KOPT-K1 (cell line): ENCODE data around the gene FAP.

Experiments
- H3K27ac ChIP-seq: fragments of 200-600 bp; sonication (generic); 2 replicates; pipeline ENCODE4 v1.5.1; 2016; ENCODE audit warnings: antibody characterized with exemption, mild to moderate bottlenecking, low read depth, low read length; ENCODE audit not compliant: poor library complexity, severe bottlenecking
- H3K36me3 ChIP-seq: fragments of 200-600 bp; sonication (generic); 2 replicates; pipeline ENCODE4 v1.5.1; 2017; ENCODE audit warnings: antibody characterized with exemption, mild to moderate bottlenecking, low read length, moderate library complexity; ENCODE audit not compliant: insufficient read depth
- H3K9me3 ChIP-seq: fragments of 200-600 bp; sonication (generic); 2 replicates; pipeline ENCODE4 v1.5.1; 2017; ENCODE audit warnings: antibody characterized with exemption, low read length, mild to moderate bottlenecking; ENCODE audit not compliant: insufficient read depth, poor library complexity, severe bottlenecking

Gene FAP

GRCh38 chr2:162254236-162254871 lies 11.1 kb upstream of the FAP start:
- no peak overlapping the region for H3K27ac ChIP-seq
- H3K9me3 ChIP-seq = no peaks in the 10 kb centered on the region
- no peaks in the 10 kb centered on the region for H3K36me3 ChIP-seq

GRCh38 chr2:162253435-162253834 lies 10.2 kb upstream of the FAP start:
- Histone ChIP-seq H3K9me3 (no peaks in the 10 kb centered on the region), H3K36me3 (no peaks in the 10 kb centered on the region), H3K27ac (no peak overlapping the region)

- H3K27ac ChIP-seq = no peak overlapping the region
- no peaks in the 10 kb centered on the region for H3K9me3 ChIP-seq
- no peaks in the 10 kb centered on the region for H3K36me3 ChIP-seq
These were observed 8.9 kb upstream of the FAP start for GRCh38 chr2:162252153-162252552.

- H3K27ac ChIP-seq = no peak overlapping the region
- H3K36me3 ChIP-seq = no peaks in the 10 kb centered on the region
- H3K9me3 ChIP-seq = no peaks in the 10 kb centered on the region
These were observed 2.5 kb upstream of the FAP start for GRCh38 chr2:162245781-162246180.

- Histone ChIP-seq H3K9me3 (no peaks in the 10 kb centered on the region), H3K27ac (no peak overlapping the region), H3K36me3 (no peaks in the 10 kb centered on the region)
These were observed 1.8 kb upstream of the FAP start for GRCh38 chr2:162245061-162245460.

- no peaks in the 10 kb centered on the region for H3K9me3 ChIP-seq
- H3K27ac ChIP-seq = no peak overlapping the region
These were observed 1.3 kb upstream of the FAP start for GRCh38 chr2:162244541-162245031.

GRCh38 chr2:162243715-162244114 lies 470 bp upstream of the FAP start:
- H3K27ac ChIP-seq = no peak overlapping the region
- H3K36me3 ChIP-seq = no peaks in the 10 kb centered on the region
- H3K9me3 ChIP-seq = no peaks in the 10 kb centered on the region

More at GRCh38 chr2:162244541-162245031, 1.3 kb upstream of the FAP start:
- H3K36me3 ChIP-seq = no peaks in the 10 kb centered on the region

GRCh38 chr2:162242586-162243280 lies 512 bp downstream of the FAP start:
- Histone ChIP-seq H3K36me3 (no peaks in the 10 kb centered on the region), H3K27ac (no peak overlapping the region), H3K9me3 (no peaks in the 10 kb centered on the region)

GRCh38 chr2:162241571-162241970 lies 1.7 kb downstream of the FAP start:
- Histone ChIP-seq H3K36me3 (no peaks in the 10 kb centered on the region), H3K27ac (no peak overlapping the region), H3K9me3 (no peaks in the 10 kb centered on the region)

GRCh38 chr2:162234620-162235462 lies 8.4 kb downstream of the FAP start:
- no peaks in the 10 kb centered on the region for H3K9me3 ChIP-seq
- H3K27ac ChIP-seq = no peak overlapping the region
- H3K36me3 ChIP-seq = no peaks in the 10 kb centered on the region

- no peaks in the 10 kb centered on the region for H3K9me3 ChIP-seq
- H3K36me3 ChIP-seq = no peaks in the 10 kb centered on the region
- no peak overlapping the region for H3K27ac ChIP-seq
These were observed 10.0 kb downstream of the FAP start for GRCh38 chr2:162233197-162233596.

- H3K36me3 ChIP-seq = no peaks in the 10 kb centered on the region
- H3K27ac ChIP-seq = no peak overlapping the region
- no peaks in the 10 kb centered on the region for H3K9me3 ChIP-seq
These were observed 10.6 kb downstream of the FAP start for GRCh38 chr2:162232671-162233070.

GRCh38 chr2:162232027-162232426 lies 11.2 kb downstream of the FAP start:
- H3K27ac ChIP-seq = no peak overlapping the region
- no peaks in the 10 kb centered on the region for H3K36me3 ChIP-seq
- no peaks in the 10 kb centered on the region for H3K9me3 ChIP-seq

- Histone ChIP-seq H3K9me3 (no peaks in the 10 kb centered on the region), H3K36me3 (no peaks in the 10 kb centered on the region), H3K27ac (no peak overlapping the region)
These were observed 12.5 kb downstream of the FAP start for GRCh38 chr2:162230761-162231160.

- H3K9me3 ChIP-seq = no peaks in the 10 kb centered on the region
- H3K27ac ChIP-seq = no peak overlapping the region
- H3K36me3 ChIP-seq = no peaks in the 10 kb centered on the region
These were observed 16.4 kb downstream of the FAP start for GRCh38 chr2:162226836-162227235.
